Esophagus muscularis mucosa (tissue), 4 donors: Measurements from ENCODE around the gene BRD1. TPM values are rescaled to one million over a fixed set of nuclear protein-coding genes. Genes with fewer than 3 reads are reported as not detected.
A peak's percentile ranks its signal among the peaks of the same experiment; 100 is the strongest.

Experiments
- DNase-seq: peaks from one replicate; pipeline ENCODE4 v3.0.0-alpha.2; 2017; ENCODE audit errors: extremely low spot score
- H3K27ac ChIP-seq, 4 donors: fragments of 200-600 bp; sonication (generic); replicated peaks in 1 of 4; 1 replicate in 3 of 4; 2 replicates in 1 of 4; pipeline ENCODE4 v1.5.1; 2016 to 2019; ENCODE audit warnings: mild to moderate bottlenecking in 1 of 4
- H3K27me3 ChIP-seq, 4 donors: fragments of 200-600 bp; sonication (generic); one replicate each; pipeline versions ENCODE4 v1.5.1 to v1.6.0; 2016 to 2019
- H3K36me3 ChIP-seq, 4 donors: fragments of 200-600 bp; sonication (generic); one replicate each; pipeline ENCODE4 v1.5.1; 2016 to 2019
- H3K4me1 ChIP-seq, 4 donors: fragments of 200-600 bp; sonication (generic); one replicate each; pipeline ENCODE4 v1.5.1; 2016 to 2019
- H3K4me3 ChIP-seq, 4 donors: fragments of 200-600 bp; sonication (generic); 1 replicate in 2 of 4; 2 replicates in 2 of 4; pipeline ENCODE4 v1.5.1; 2016 to 2019; ENCODE audit warnings: mild to moderate bottlenecking in 4 of 4, moderate library complexity in 1 of 4
- H3K9me3 ChIP-seq, 4 donors: fragments of 200-600 bp; sonication (generic); 1 replicate in 3 of 4; 2 replicates in 1 of 4; pipeline ENCODE4 v1.5.1; 2016 to 2019
- EP300 ChIP-seq: sonication (generic); formaldehyde crosslinking; IDR thresholded peaks from one replicate; pipeline ENCODE4 v1.6.1; 2017; ENCODE audit warnings: antibody characterized with exemption
- POLR2A ChIP-seq: fragments of 450-650 bp; IDR thresholded peaks from one replicate; pipeline ENCODE4 v1.6.1; 2017; ENCODE audit warnings: antibody characterized with exemption, moderate library complexity, mild to moderate bottlenecking, low read depth
- POLR2AphosphoS5 ChIP-seq, 2 donors: sonication (generic); formaldehyde crosslinking; IDR thresholded peaks; one replicate each; pipeline ENCODE4 v1.6.1; 2017; ENCODE audit warnings: antibody characterized with exemption in 2 of 2
- WGBS: methylation state at CpG from one replicate; pipeline ENCODE4 v1.1.5; 2018; 5-methylcytosine and 5-hydroxymethylcytosine counted together
- intact Hi-C: fragments of 100-400 bp; cut with DNase I; formaldehyde crosslinking; loops from one replicate; pipeline ENCODE4 v1.15.1; 2023
- total RNA-seq, 4 donors: library from RNA; depleted of rRNA; stranded (reverse); fragments of >200 nt; gene quantifications; one replicate each; pipeline versions ENCODE4 v1.1.0 to v1.2.1, GENCODE V29; 2016
- TF ChIP-seq, protein P1 (sequence below), 3 experiments: fragments of 200-600 bp in 2 of 3; fragments of 450-650 bp in 1 of 3; sonication (generic) in 2 of 3; IDR thresholded peaks; one replicate each; pipeline ENCODE4 v1.5.1; 2017 to 2019; ENCODE audit warnings: antibody characterized with exemption in 3 of 3, mild to moderate bottlenecking in 2 of 3, moderate library complexity in 1 of 3

BRD1 gene
- total RNA-seq, 4 donors from 2014 or later: 36.5 to 54.1 (median 51.4) TPM

DNA sequence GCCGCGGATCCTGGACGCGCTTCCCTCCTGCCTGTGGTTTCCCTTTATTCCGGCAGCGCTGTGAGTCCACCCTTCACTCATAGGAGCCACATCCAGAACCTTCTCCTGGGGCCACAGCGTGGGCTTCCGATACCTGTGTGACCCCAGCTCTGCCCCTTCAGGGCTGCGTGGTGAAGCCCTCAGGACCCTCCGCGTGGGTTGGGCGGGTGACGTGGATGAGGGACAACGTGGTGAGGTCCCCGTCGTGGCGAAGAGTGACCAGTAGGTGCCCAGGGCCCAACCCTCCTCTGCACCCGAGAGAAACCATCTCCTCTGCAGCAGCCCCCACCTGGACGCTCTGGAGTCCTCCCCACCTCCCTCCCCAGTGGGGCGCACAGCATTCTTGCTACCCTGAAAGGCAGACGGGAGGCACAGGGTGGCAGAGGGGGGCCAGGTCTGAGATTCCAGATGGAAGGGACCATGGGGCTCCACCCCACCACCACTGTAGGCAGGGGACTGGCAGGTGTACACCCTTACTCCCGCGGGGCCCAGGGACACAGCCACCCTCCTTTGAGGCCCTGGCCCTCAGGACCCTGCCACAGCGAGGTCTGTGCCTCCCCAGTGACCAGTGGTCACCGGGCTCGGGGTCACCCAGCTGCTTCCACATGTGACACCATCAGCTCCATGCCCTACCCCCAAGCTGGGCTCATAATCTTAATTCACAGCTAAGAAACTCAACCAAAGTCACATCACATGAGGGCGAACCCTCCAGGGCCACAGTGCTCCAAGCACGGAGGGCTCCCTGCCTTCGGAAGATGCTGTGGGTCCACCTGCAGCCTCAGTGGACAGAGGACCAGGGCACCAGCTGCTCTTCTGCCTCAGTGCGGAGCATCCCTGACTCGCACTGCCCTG is 22.6 kb upstream of the BRD1 start:
- intact Hi-C loops: no loop called here
- no peaks in the 10 kb centered on the region for H3K36me3 ChIP-seq
- no peak overlapping the region for H3K27ac ChIP-seq
- H3K27me3 ChIP-seq: peaks cover 14 to 50% (median 30%) of the 10 kb centered on the region in 4 donors
- TF ChIP-seq EP300 (no peak), POLR2AphosphoS5 (IDR thresholded peaks at IDR 0.05) (no peak), POLR2A (no peak)
- TF ChIP-seq, protein P1, sequence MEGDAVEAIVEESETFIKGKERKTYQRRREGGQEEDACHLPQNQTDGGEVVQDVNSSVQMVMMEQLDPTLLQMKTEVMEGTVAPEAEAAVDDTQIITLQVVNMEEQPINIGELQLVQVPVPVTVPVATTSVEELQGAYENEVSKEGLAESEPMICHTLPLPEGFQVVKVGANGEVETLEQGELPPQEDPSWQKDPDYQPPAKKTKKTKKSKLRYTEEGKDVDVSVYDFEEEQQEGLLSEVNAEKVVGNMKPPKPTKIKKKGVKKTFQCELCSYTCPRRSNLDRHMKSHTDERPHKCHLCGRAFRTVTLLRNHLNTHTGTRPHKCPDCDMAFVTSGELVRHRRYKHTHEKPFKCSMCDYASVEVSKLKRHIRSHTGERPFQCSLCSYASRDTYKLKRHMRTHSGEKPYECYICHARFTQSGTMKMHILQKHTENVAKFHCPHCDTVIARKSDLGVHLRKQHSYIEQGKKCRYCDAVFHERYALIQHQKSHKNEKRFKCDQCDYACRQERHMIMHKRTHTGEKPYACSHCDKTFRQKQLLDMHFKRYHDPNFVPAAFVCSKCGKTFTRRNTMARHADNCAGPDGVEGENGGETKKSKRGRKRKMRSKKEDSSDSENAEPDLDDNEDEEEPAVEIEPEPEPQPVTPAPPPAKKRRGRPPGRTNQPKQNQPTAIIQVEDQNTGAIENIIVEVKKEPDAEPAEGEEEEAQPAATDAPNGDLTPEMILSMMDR (IDR thresholded peaks at IDR 0.05): no peak
- WGBS: 55% methylated on average over 14 of the region's 31 CpGs
- H3K9me3 ChIP-seq: no peaks in the 10 kb centered on the region
- no peak for DNase-seq
- peaks cover 32 to 47% (median 43%) of the 10 kb centered on the region in 4 donors for H3K4me1 ChIP-seq
- H3K4me3 ChIP-seq: peak overlapping the region; percentile 48 to 64 (median 54)

- Histone ChIP-seq H3K27me3 (peaks cover 14 to 50% (median 30%) of the 10 kb centered on the region in 4 donors), H3K27ac (no peak overlapping the region), H3K36me3 (no peaks in the 10 kb centered on the region), H3K4me3 (peak overlapping the region; percentile 48 to 64 (median 54)), H3K9me3 (no peaks in the 10 kb centered on the region), H3K4me1 (peaks cover 24 to 38% (median 34%) of the 10 kb centered on the region in 4 donors)
- intact Hi-C loops: no loop called here
- DNase-seq: no peak
- TF ChIP-seq, protein P1 (IDR thresholded peaks at IDR 0.05): no peak
- TF ChIP-seq EP300 (no peak), POLR2A (no peak), POLR2AphosphoS5 (IDR thresholded peaks at IDR 0.05) (no peak)
- WGBS: 9% methylated on average over 16 of the region's 89 CpGs
Measured at GRCh38 chr22:49849161-49850020, 21.7 kb upstream of the BRD1 start.

GRCh38 chr22:49848690-49849160 is 21.1 kb upstream of the BRD1 start:
- Histone ChIP-seq H3K27me3 (peaks cover 14 to 50% (median 30%) of the 10 kb centered on the region in 4 donors), H3K9me3 (no peaks in the 10 kb centered on the region), H3K4me1 (peaks cover 23 to 35% (median 32%) of the 10 kb centered on the region in 4 donors), H3K27ac (peak overlapping the region in 1 of 4 donors; percentile 1), H3K4me3 (peak overlapping the region; percentile 48 to 64 (median 54)), H3K36me3 (no peaks in the 10 kb centered on the region)
- no peak for DNase-seq
- 5% methylated on average over 8 of the region's 51 CpGs for WGBS
- TF ChIP-seq POLR2A (no peak), EP300 (no peak), POLR2AphosphoS5 (IDR thresholded peaks at IDR 0.05) (no peak)
- TF ChIP-seq, protein P1 (IDR thresholded peaks at IDR 0.05): no peak
- intact Hi-C loops: no loop called here

DNA sequence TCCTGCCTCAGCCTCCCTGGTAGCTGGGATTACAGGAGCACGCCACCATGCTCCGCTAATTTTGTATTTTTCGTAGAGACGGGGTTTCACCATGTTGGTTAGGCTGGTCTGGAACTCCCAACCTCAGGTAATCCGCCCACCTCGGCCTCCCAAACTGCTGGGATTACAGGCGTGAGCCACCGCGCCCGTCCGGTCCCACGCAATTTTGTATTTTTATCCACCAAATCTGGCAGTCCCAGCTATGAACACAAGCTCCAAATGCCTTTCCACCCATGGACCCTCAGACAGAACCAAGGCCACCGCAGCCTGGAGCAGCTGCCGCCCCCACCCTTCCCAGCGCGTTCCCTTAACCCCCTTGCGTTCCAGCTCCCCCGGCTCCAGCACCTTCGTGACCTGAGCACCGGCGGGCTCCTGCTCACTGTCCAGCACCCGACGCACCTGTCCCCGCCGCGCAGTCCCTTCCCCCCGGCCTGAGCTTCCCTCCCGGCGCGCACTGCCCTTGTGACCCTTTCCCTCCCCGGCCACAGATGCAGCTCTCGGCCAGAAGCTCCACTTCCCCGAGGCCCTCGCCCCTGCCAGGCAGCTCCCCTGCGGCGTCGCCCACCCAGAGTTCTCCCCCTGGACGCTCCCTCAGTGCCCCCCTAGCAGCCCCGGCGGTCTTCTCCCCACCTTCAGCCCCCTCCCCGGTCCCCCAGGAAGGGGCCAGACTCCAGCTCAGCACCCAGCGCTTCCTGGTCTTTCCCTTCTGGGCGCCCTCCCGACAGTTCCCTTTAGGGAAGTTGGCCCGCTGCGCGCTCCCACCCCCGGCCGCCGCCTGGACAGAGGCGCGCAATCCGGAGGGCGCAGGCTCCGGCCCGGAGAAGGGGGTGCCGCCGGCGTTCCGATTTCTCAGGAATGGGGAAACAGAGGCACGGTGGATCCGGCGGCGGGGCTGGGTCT is 20.3 kb upstream of the BRD1 start:
- H3K4me1 ChIP-seq: peaks cover 23 to 33% (median 32%) of the 10 kb centered on the region in 4 donors
- H3K9me3 ChIP-seq: no peaks in the 10 kb centered on the region
- no peaks in the 10 kb centered on the region for H3K36me3 ChIP-seq
- WGBS: 34% methylated on average over 44 of the region's 64 CpGs
- H3K27me3 ChIP-seq: peaks cover 14 to 50% (median 30%) of the 10 kb centered on the region in 4 donors
- TF ChIP-seq, protein P1 (IDR thresholded peaks at IDR 0.05): no peak
- TF ChIP-seq EP300 (no peak), POLR2AphosphoS5 (IDR thresholded peaks at IDR 0.05) (no peak), POLR2A (no peak)
- H3K4me3 ChIP-seq: peak overlapping the region; percentile 48 to 64 (median 54)
- no peak for DNase-seq
- intact Hi-C loops: no loop called here
- peak overlapping the region in 1 of 4 donors; percentile 1 for H3K27ac ChIP-seq
